Nephron progenitor cell (in vitro differentiated cells): ENCODE measurements around the gene UNC45A.

Experiments used
- DNase-seq: peaks from one replicate; pipeline ENCODE4 v3.0.0; 2021
- H3K27ac Mint-ChIP-seq: 2 replicates; pipeline ENCODE4 v1.8.0; 2021; ENCODE audit warnings: mild to moderate bottlenecking, moderate library complexity, mixed read lengths
- H3K27me3 Mint-ChIP-seq: 2 replicates; pipeline ENCODE4 v1.8.0; 2021; ENCODE audit warnings: mild to moderate bottlenecking, low read depth, mixed read lengths; ENCODE audit not compliant: poor library complexity
- H3K36me3 Mint-ChIP-seq: 2 replicates; pipeline ENCODE4 v1.8.0; 2021; ENCODE audit warnings: low read depth, mixed read lengths
- H3K4me1 Mint-ChIP-seq: 2 replicates; pipeline ENCODE4 v1.8.0; 2021; ENCODE audit warnings: mixed read lengths
- H3K4me3 Mint-ChIP-seq: 2 replicates; pipeline ENCODE4 v1.8.0; 2021; ENCODE audit warnings: mild to moderate bottlenecking, moderate library complexity, mixed read lengths
- H3K9me3 Mint-ChIP-seq: 2 replicates; pipeline ENCODE4 v1.8.0; 2021; ENCODE audit warnings: mild to moderate bottlenecking, moderate library complexity, mixed read lengths
- CTCF ChIP-seq: fragments of 200-600 bp; sonication (generic); IDR thresholded peaks from 2 replicates; pipeline ENCODE4 v1.5.0; 2021; ENCODE audit warnings: antibody characterized with exemption

UNC45A gene

DNA sequence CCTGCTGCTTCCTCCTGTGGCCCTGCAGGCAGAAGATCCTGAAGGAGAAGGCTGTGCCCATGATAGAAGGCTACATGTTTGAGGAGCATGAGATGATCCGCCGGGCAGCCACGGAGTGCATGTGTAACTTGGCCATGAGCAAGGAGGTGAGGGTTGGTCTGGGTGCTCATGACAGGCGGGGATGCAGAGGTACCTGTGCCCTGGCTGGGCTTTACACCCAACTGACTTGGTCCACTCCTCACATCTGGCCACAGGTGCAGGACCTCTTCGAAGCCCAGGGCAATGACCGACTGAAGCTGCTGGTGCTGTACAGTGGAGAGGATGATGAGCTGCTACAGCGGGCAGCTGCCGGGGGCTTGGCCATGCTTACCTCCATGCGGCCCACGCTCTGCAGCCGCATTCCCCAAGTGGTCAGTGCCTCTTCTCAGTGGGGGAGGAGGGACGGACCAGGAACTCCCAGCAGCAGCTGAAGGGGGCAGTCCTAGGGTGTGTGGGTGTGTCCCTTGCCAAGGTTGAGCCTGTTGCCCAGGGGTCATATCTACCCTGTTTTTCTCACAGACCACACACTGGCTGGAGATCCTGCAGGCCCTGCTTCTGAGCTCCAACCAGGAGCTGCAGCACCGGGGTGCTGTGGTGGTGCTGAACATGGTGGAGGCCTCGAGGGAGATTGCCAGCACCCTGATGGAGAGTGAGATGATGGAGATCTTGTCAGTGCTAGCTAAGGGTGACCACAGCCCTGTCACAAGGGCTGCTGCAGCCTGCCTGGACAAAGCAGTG lies 18.0 kb downstream of the UNC45A start:
- DNase-seq, result no peak
- H3K4me3 Mint-ChIP-seq, result no peak overlapping the region
- no peak for TF ChIP-seq CTCF
- H3K4me1 Mint-ChIP-seq, result peaks cover 16% of the 10 kb centered on the region
- H3K27ac Mint-ChIP-seq, result no peak overlapping the region
- peaks cover 48% of the 10 kb centered on the region for H3K36me3 Mint-ChIP-seq
- H3K27me3 Mint-ChIP-seq, result peaks cover 19% of the 10 kb centered on the region
- no peaks in the 10 kb centered on the region for H3K9me3 Mint-ChIP-seq

DNA sequence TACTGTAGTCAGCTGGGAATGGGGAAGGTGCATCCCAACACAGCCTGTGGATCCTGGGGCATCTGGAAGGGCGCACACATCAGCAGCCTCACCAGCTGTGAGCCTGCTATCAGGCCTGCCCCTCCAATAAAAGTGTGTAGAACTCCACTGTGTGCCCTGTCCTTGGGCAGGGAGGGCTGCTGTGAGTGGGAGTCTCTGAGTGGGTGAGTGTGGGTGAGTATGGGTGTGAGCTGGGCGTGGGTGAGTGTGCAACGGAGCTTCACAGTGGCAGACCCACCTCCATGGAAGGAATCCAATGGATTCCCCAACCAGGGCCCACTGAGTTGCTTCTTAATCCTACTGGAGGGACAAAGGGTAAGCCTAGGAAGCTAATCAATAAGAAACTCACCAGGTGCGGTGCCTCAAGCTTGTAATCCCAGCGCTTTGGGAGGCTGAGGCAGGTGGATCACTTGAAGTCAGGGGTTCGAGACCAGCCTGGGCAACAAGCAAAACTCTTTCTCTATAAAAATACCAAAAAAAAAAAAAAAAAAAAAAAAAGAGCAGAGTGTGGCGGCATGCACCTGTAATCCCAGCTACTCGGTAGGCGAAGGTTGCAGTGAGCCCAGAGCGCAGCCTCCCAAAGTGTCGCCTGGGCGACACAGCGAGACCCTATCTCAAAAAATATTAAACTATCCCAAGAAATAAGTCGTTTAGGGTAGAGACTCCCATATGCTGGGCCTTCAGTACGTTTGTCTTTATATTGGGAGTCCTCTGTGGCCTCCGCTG lies 19.0 kb downstream of the UNC45A start:
- no peak for DNase-seq
- H3K27me3 Mint-ChIP-seq, result peaks cover 19% of the 10 kb centered on the region
- H3K4me3 Mint-ChIP-seq, result peak overlapping the region; percentile 80
- no peak for TF ChIP-seq CTCF
- H3K36me3 Mint-ChIP-seq, result peaks cover 38% of the 10 kb centered on the region
- H3K4me1 Mint-ChIP-seq, result peaks cover 16% of the 10 kb centered on the region
- H3K9me3 Mint-ChIP-seq, result no peaks in the 10 kb centered on the region
- no peak overlapping the region for H3K27ac Mint-ChIP-seq

GRCh38 chr15:90954712-90955623 lies 19.9 kb downstream of the UNC45A start, which contains the start of gene RCCD1:
Gene RCCD1 (plus strand): TSS chr15:90954884. CDS start chr15:90956735, 1,851 bp downstream.
- no peak for TF ChIP-seq CTCF
- Mint-ChIP-seq H3K27ac (peak within 1 kb of the TSS; percentile 81), H3K4me1 (peaks cover 16% of the 10 kb centered on the region), H3K36me3 (peaks cover 33% of the 10 kb centered on the region), H3K27me3 (peaks cover 19% of the 10 kb centered on the region), H3K4me3 (peak within 1 kb of the TSS; percentile 80), H3K9me3 (no peaks in the 10 kb centered on the region)
- peak; percentile 88 for DNase-seq

DNA sequence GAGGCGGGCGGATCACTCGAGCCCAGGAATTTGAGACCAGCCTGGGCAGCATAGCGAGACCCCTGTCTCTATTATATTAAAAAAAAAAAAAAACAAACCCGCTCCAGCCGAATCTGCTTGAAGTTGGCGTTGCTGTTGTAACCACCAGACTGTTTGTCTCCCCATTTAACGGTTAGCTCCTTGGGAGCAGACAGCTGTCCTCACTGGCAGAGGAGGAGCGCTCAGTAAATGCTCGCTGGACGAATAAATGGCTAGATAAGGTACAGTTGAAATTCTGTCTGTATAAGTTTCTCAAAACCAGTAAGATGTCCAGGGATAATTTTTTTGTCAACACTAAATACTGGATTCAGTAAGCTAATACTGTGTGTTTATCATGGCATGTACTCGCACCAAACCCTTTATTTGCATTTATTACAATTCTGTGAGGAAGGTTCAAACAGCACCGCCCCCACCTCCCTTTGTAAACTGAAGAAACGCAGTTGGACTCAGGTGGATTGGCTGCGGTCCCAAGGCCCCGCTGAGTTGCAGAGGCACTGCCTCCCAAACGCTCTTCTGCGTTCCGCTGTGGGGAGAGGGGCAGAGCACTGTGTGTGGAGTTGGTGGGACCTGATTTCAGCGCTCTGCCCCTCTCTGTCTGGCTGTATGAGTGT lies 20.7 kb downstream of the UNC45A start:
- H3K4me1 Mint-ChIP-seq, result peaks cover 16% of the 10 kb centered on the region
- H3K4me3 Mint-ChIP-seq, result peak overlapping the region; percentile 80
- no peak for TF ChIP-seq CTCF
- no peak for DNase-seq
- peaks cover 29% of the 10 kb centered on the region for H3K36me3 Mint-ChIP-seq
- H3K27me3 Mint-ChIP-seq, result peaks cover 19% of the 10 kb centered on the region
- no peaks in the 10 kb centered on the region for H3K9me3 Mint-ChIP-seq
- no peak overlapping the region for H3K27ac Mint-ChIP-seq

DNA sequence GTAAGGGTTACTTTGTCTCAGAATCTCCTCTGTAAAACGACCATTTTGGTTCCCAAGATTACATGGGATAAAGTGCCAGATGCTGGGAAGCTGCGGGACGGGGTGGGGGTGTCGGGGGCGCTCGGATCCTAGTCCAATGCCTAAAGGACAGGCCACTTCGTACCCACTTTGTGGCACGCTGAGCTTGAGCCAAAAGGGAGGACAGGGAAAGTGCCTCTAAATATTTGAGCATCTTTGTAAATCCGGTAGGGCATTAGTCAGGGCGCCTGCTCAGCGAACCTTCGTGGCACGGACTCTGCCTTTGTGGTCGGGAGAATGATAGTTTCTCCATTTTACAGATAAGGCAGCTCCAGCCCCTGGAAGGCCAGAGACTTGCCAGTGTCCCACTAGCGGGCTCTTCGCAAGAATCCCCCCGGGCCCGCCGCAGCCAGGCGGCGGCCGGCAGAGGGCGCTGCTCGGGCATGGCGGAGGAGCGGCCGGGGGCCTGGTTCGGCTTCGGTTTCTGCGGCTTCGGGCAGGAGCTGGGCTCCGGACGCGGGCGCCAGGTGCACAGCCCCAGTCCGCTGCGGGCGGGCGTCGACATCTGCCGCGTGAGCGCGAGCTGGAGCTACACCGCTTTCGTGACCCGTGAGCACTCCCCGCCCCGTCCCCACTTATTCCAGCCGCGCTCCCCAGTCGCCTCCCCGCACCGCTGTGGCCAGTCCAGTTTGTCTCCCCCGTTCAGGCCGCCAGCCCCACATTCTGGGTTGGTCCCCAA lies 21.4 kb downstream of the UNC45A start:
- TF ChIP-seq CTCF, result peak; percentile 92
- peak; percentile 94 for DNase-seq
- Mint-ChIP-seq H3K27ac (no peak overlapping the region), H3K4me3 (peak overlapping the region; percentile 80), H3K4me1 (peaks cover 16% of the 10 kb centered on the region), H3K36me3 (peaks cover 32% of the 10 kb centered on the region), H3K9me3 (no peaks in the 10 kb centered on the region), H3K27me3 (peaks cover 16% of the 10 kb centered on the region)
